Stimulated activated CD4-positive, alpha-beta T cell treated with anti-CD3 and anti-CD28 coated beads, Interleukin-12 subunit alpha, Interleukin-12 subunit beta, amount 100 ng/mL, for 24 hours (primary cell): ENCODE data around the gene WWTR1.

ENCODE experiments used
- DNase-seq, 2 experiments: peaks; one replicate each; pipeline ENCODE4 v3.0.0-alpha.2; 2020; ENCODE audit warnings: low read depth in 2 of 2

WWTR1 gene

DNA sequence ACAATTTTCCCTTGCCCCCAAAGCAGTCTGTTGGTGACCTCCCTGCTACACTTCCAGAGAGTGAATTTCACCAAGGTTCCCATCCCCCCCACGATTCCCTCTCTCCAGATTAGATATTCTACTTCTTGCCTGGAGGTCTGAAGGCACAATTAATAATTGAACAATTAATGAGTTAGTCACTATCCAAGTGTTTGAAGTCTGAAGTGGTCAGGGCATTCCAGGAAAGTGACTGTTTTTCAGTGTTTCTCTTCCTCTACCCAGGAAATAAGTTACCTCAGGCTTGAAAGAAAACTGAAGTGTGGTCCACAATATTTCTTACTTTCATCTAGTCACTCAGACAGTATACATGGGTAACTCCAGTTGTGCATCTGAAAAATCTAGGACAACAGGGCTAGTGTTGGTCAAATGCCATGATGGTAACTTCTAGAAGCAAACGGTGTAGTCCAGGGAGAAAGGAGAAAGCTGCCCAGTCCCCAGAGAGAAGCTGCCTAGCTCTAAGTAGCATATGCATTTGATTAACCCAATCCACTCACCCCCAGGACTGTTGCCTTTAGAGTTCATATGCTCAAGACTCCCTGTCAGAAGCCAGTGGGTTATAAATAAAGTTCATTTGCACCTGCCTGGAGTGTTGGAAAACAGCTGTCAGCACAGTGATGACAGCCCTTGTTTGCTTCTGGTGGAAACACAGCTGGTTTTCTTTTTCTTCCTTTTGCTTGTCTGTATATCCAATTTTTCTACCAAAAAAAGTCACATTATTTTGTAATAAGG is 185.6 kb downstream of the WWTR1 start:
- DNase-seq: no peak

GRCh38 chr3:149470381-149470780 is 187.4 kb downstream of the WWTR1 start:
- DNase-seq: no peak

DNA sequence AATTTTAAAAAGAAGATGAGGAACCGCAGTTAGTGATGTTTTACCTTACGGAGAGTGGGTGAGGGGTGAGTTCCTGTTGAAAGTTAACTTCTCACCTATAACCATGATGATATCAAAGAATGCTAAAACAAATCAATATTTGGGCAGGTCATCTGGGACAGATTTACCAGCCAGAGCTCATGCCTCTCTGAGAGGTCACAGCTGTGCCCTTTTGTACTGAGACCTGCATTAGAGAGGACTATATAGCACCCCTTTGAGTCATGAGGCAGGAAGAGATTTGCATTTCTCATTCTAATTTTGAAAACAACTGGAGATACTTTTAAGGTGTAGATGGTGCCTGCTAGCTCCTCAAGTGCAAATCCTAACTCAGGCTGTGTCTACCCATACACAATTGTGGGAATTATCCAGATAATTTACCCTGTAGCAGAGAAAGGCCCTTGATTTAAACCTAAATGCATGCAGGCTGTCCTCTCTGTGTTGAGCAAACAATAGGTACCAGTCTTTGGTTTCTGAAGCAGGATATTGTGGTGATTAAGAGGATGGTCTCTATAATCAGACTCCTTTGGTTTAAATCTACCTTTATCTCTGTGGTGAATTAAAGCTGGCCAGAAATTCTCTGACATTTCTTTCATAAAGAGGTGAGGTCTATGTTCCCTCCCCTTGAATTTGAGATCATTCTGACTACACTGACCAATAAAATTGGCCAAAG is 189.2 kb downstream of the WWTR1 start:
- no peak for DNase-seq
